ENCODE measurements around the gene INAVA.

INAVA gene
- total RNA-seq: 0.19 to 0.69 (median 0.44) reads per million in 3 donors

DNA sequence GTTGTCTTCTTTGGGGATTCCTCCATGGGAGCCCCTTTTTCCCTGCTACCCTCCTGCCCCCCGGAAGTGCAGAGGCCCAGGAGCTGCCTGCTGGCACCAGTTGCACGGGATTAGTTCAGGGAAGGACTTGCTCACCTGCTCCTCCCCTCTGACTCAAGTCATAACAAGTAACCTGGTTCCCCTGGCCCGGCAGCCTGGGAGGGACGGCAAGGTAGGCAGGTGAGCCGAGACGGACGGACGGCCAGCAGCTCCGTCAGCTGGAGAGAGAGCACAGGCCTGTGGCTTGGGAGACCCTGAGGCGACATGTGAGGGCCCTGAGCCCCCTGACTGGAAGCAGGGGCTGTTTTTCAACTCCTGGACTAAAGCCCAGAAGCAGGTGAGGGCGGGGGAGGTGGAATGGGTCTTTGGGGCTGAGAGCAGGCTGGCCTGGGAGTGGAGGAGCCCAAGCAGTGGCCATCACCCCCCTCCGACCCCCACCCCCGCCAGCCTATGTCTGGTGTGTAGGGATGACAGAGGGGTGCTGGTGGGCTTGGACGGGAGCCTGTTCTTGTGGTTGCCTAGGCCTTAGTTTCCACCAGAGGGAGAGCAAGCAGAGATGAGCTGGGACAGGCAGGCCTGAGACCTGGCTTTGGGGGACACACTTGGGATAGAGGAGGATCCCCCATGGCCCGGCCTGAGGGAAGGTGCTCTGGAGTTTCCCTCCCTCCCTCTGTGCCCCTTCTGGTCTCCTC, at the start of gene INAVA:
TSS of gene INAVA (plus strand) at position 189 of the 731 bp plus-strand sequence. CDS start 3,501 bp downstream, outside the sequence.
- Histone ChIP-seq H3K36me3 (ENCODE audit: control insufficient read depth, insufficient read depth, low read length) (no peaks in the 10 kb centered on the region), H3K4me3 (ENCODE audit: insufficient read depth, low read depth, low read length, poor library complexity, severe bottlenecking) (no peak within 1 kb of the TSS), H3K4me1 (ENCODE audit: control insufficient read depth, insufficient read depth, low read length, poor library complexity, severe bottlenecking) (peaks cover 18% of the 10 kb centered on the region), H3K9me3 (ENCODE audit: control insufficient read depth, low read length) (no peaks in the 10 kb centered on the region), H3K27me3 (replicated peaks; ENCODE audit: control insufficient read depth, insufficient read depth, low read length, poor library complexity, severe bottlenecking) (no peaks in the 10 kb centered on the region), H3K27ac (ENCODE audit: insufficient read depth, low read length, poor library complexity, severe bottlenecking) (no peak within 1 kb of the TSS)
- no peak for DNase-seq

DNA sequence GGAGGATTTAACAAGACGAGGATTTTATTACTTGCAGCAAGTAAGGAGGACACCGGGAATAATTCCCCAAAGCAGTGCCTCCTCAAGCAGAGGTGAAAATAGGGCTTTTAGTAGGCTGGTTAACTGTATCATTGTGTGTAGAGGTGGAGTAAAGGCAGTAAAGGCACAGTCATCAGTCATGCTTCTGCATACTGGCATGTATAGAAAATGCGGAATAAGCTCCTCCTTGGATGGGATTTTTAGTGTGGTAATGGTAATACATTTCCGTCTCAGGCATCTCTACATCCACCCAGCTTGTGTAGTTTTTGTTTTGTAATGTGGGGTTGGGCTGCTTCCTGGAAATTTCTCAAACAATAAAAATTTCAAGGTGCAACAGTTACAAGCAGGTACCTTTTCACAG, 49.3 kb upstream of the INAVA start:
- Histone ChIP-seq H3K27me3 (replicated peaks; ENCODE audit: control insufficient read depth, insufficient read depth, low read length, poor library complexity, severe bottlenecking) (no peaks in the 10 kb centered on the region), H3K27ac (ENCODE audit: insufficient read depth, low read length, poor library complexity, severe bottlenecking) (no peak overlapping the region), H3K36me3 (ENCODE audit: control insufficient read depth, insufficient read depth, low read length) (peaks cover 4% of the 10 kb centered on the region), H3K9me3 (ENCODE audit: control insufficient read depth, low read length) (no peaks in the 10 kb centered on the region), H3K4me3 (ENCODE audit: insufficient read depth, low read depth, low read length, poor library complexity, severe bottlenecking) (no peak overlapping the region), H3K4me1 (ENCODE audit: control insufficient read depth, insufficient read depth, low read length, poor library complexity, severe bottlenecking) (no peaks in the 10 kb centered on the region)
- DNase-seq: no peak

DNA sequence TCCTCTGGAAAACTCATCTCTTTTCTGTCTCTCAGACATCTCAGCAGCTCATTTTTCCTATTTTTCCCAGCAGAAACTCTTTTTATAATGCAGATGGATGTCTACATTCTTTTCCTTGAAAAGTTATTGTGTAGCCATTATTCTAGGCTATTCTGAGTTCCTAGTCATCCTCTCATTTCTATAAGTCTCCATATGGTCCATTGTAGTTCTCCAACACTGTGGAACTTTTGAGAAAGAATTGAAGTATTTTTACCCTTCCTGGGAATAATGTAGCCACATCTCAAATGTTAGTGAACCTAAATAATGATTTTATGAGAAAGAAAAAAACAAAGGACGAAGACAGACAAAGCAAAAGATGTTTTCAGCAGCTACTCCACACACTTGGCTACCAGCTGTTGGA, 48.3 kb upstream of the INAVA start:
- peaks cover 4% of the 10 kb centered on the region for H3K36me3 ChIP-seq (ENCODE audit: control insufficient read depth, insufficient read depth, low read length)
- DNase-seq: no peak
- no peak overlapping the region for H3K27ac ChIP-seq (ENCODE audit: insufficient read depth, low read length, poor library complexity, severe bottlenecking)
- H3K4me1 ChIP-seq (ENCODE audit: control insufficient read depth, insufficient read depth, low read length, poor library complexity, severe bottlenecking): no peaks in the 10 kb centered on the region
- no peaks in the 10 kb centered on the region for H3K27me3 ChIP-seq (replicated peaks; ENCODE audit: control insufficient read depth, insufficient read depth, low read length, poor library complexity, severe bottlenecking)
- H3K4me3 ChIP-seq (ENCODE audit: insufficient read depth, low read depth, low read length, poor library complexity, severe bottlenecking): no peak overlapping the region
- H3K9me3 ChIP-seq (ENCODE audit: control insufficient read depth, low read length): no peaks in the 10 kb centered on the region

- H3K27me3 ChIP-seq (replicated peaks; ENCODE audit: control insufficient read depth, insufficient read depth, low read length, poor library complexity, severe bottlenecking): no peaks in the 10 kb centered on the region
- H3K4me1 ChIP-seq (ENCODE audit: control insufficient read depth, insufficient read depth, low read length, poor library complexity, severe bottlenecking): no peaks in the 10 kb centered on the region
- H3K4me3 ChIP-seq (ENCODE audit: insufficient read depth, low read depth, low read length, poor library complexity, severe bottlenecking): no peak overlapping the region
- H3K9me3 ChIP-seq (ENCODE audit: control insufficient read depth, low read length): no peaks in the 10 kb centered on the region
- no peak overlapping the region for H3K27ac ChIP-seq (ENCODE audit: insufficient read depth, low read length, poor library complexity, severe bottlenecking)
- DNase-seq: no peak
- peaks cover 4% of the 10 kb centered on the region for H3K36me3 ChIP-seq (ENCODE audit: control insufficient read depth, insufficient read depth, low read length)
Observed at GRCh38 chr1:200849430-200849829, 45.3 kb upstream of the INAVA start.

GRCh38 chr1:200850554-200850953, 44.1 kb upstream of the INAVA start:
- H3K27me3 ChIP-seq (replicated peaks; ENCODE audit: control insufficient read depth, insufficient read depth, low read length, poor library complexity, severe bottlenecking): no peaks in the 10 kb centered on the region
- H3K36me3 ChIP-seq (ENCODE audit: control insufficient read depth, insufficient read depth, low read length): peaks cover 4% of the 10 kb centered on the region
- no peaks in the 10 kb centered on the region for H3K9me3 ChIP-seq (ENCODE audit: control insufficient read depth, low read length)
- H3K27ac ChIP-seq (ENCODE audit: insufficient read depth, low read length, poor library complexity, severe bottlenecking): no peak overlapping the region
- no peak overlapping the region for H3K4me3 ChIP-seq (ENCODE audit: insufficient read depth, low read depth, low read length, poor library complexity, severe bottlenecking)
- H3K4me1 ChIP-seq (ENCODE audit: control insufficient read depth, insufficient read depth, low read length, poor library complexity, severe bottlenecking): no peaks in the 10 kb centered on the region
- DNase-seq: no peak

GRCh38 chr1:200856716-200857357, 37.9 kb upstream of the INAVA start:
- Histone ChIP-seq H3K27ac (ENCODE audit: insufficient read depth, low read length, poor library complexity, severe bottlenecking) (no peak overlapping the region), H3K9me3 (ENCODE audit: control insufficient read depth, low read length) (no peaks in the 10 kb centered on the region), H3K36me3 (ENCODE audit: control insufficient read depth, insufficient read depth, low read length) (no peaks in the 10 kb centered on the region), H3K4me1 (ENCODE audit: control insufficient read depth, insufficient read depth, low read length, poor library complexity, severe bottlenecking) (peaks cover 3% of the 10 kb centered on the region), H3K27me3 (replicated peaks; ENCODE audit: control insufficient read depth, insufficient read depth, low read length, poor library complexity, severe bottlenecking) (no peaks in the 10 kb centered on the region), H3K4me3 (ENCODE audit: insufficient read depth, low read depth, low read length, poor library complexity, severe bottlenecking) (no peak overlapping the region)
- DNase-seq: no peak

- no peak overlapping the region for H3K4me3 ChIP-seq (ENCODE audit: insufficient read depth, low read depth, low read length, poor library complexity, severe bottlenecking)
- H3K36me3 ChIP-seq (ENCODE audit: control insufficient read depth, insufficient read depth, low read length): no peaks in the 10 kb centered on the region
- no peaks in the 10 kb centered on the region for H3K9me3 ChIP-seq (ENCODE audit: control insufficient read depth, low read length)
Observed at GRCh38 chr1:200857804-200858203, 36.9 kb upstream of the INAVA start.

GRCh38 chr1:200861937-200862647, 32.6 kb upstream of the INAVA start:
- H3K4me3 ChIP-seq (ENCODE audit: insufficient read depth, low read depth, low read length, poor library complexity, severe bottlenecking): no peak overlapping the region
- no peak for DNase-seq
- H3K9me3 ChIP-seq (ENCODE audit: control insufficient read depth, low read length): no peaks in the 10 kb centered on the region
- peaks cover 19% of the 10 kb centered on the region for H3K4me1 ChIP-seq (ENCODE audit: control insufficient read depth, insufficient read depth, low read length, poor library complexity, severe bottlenecking)
- no peaks in the 10 kb centered on the region for H3K27me3 ChIP-seq (replicated peaks; ENCODE audit: control insufficient read depth, insufficient read depth, low read length, poor library complexity, severe bottlenecking)
- no peaks in the 10 kb centered on the region for H3K36me3 ChIP-seq (ENCODE audit: control insufficient read depth, insufficient read depth, low read length)
- H3K27ac ChIP-seq (ENCODE audit: insufficient read depth, low read length, poor library complexity, severe bottlenecking): peak overlapping the region; percentile 63

More at GRCh38 chr1:200857804-200858203, 36.9 kb upstream of the INAVA start:
- no peak for DNase-seq
- peaks cover 12% of the 10 kb centered on the region for H3K4me1 ChIP-seq (ENCODE audit: control insufficient read depth, insufficient read depth, low read length, poor library complexity, severe bottlenecking)
- no peak overlapping the region for H3K27ac ChIP-seq (ENCODE audit: insufficient read depth, low read length, poor library complexity, severe bottlenecking)
- no peaks in the 10 kb centered on the region for H3K27me3 ChIP-seq (replicated peaks; ENCODE audit: control insufficient read depth, insufficient read depth, low read length, poor library complexity, severe bottlenecking)

- Histone ChIP-seq H3K9me3 (ENCODE audit: control insufficient read depth, low read length) (no peaks in the 10 kb centered on the region), H3K27me3 (replicated peaks; ENCODE audit: control insufficient read depth, insufficient read depth, low read length, poor library complexity, severe bottlenecking) (no peaks in the 10 kb centered on the region), H3K36me3 (ENCODE audit: control insufficient read depth, insufficient read depth, low read length) (no peaks in the 10 kb centered on the region), H3K4me1 (ENCODE audit: control insufficient read depth, insufficient read depth, low read length, poor library complexity, severe bottlenecking) (peaks cover 22% of the 10 kb centered on the region), H3K4me3 (ENCODE audit: insufficient read depth, low read depth, low read length, poor library complexity, severe bottlenecking) (no peak overlapping the region), H3K27ac (ENCODE audit: insufficient read depth, low read length, poor library complexity, severe bottlenecking) (peak overlapping the region; percentile 63)
- DNase-seq: no peak
Observed at GRCh38 chr1:200862713-200863415, 31.8 kb upstream of the INAVA start.

All from effector memory CD4-positive, alpha-beta T cell (primary cell).